Endothelial cell of umbilical vein (primary cell): ENCODE results near the gene ARMCX2. TPM values are rescaled to one million over a fixed set of nuclear protein-coding genes. Genes with fewer than 3 reads are reported as not detected.

Source experiments
- BruUV-seq: library from RNA; stranded (reverse); fragments of 400-500 nt; replicated peaks from 2 replicates; lab custom pipeline; 2021; lab: Mats Ljungman, UMichigan
- CTCF ChIA-PET: fragments of 300-600, 350-600 bp; sonication (Branson Sonifier 250); formaldehyde crosslinking; loops from one replicate; lab custom pipeline; 2021; ENCODE audit warnings: antibody characterized with exemption, inconsistent platforms; lab: Charles Lee
- POLR2A ChIA-PET: fragments of 300-600, 350-600 bp; sonication (Branson Sonifier 250); formaldehyde crosslinking; loops from one replicate; lab custom pipeline; 2021; ENCODE audit warnings: antibody characterized with exemption, inconsistent platforms; lab: Charles Lee
- DNase-seq: peaks from one replicate; pipeline ENCODE4 v3.0.0-alpha.2; 2011; ENCODE audit warnings: low read depth, low spot score
- FAIRE-seq: peaks from 2 replicates; lab custom pipeline; 2011; peaks lifted over from hg19 to GRCh38; lab: Jason Lieb, UNC
- H2AFZ ChIP-seq: 2 replicates; pipeline ENCODE4 v1.6.0; 2012; ENCODE audit warnings: low read depth, low read length, control low read depth, inconsistent platforms
- H3K27ac ChIP-seq: 2 replicates; pipeline ENCODE4 v1.5.1; 2011; ENCODE audit warnings: low read depth, mild to moderate bottlenecking, control low read depth, low read length, moderate library complexity; ENCODE audit not compliant: insufficient read depth
- H3K27me3 ChIP-seq, 2 experiments: 2 replicates each; pipeline versions ENCODE4 v1.6.0 to v1.6.1; 2011; ENCODE audit warnings: low read length in 2 of 2, mixed read lengths in 1 of 2; ENCODE audit not compliant: control insufficient read depth in 2 of 2, insufficient read depth in 2 of 2
- H3K36me3 ChIP-seq, 2 experiments: 2 replicates in 1 of 2; 3 replicates in 1 of 2; pipeline ENCODE4 v1.5.1; 2011; ENCODE audit warnings: low read length in 2 of 2, mild to moderate bottlenecking in 1 of 2, moderate library complexity in 1 of 2; ENCODE audit not compliant: control insufficient read depth in 2 of 2, insufficient read depth in 2 of 2; ENCODE audit errors: extremely low read depth in 1 of 2
- H3K4me1 ChIP-seq: 3 replicates; pipeline ENCODE4 v1.5.1; 2011; ENCODE audit warnings: mild to moderate bottlenecking, low read length; ENCODE audit not compliant: control insufficient read depth, insufficient read depth; ENCODE audit errors: extremely low read depth
- H3K4me2 ChIP-seq: 2 replicates; pipeline ENCODE4 v1.6.1; 2011; ENCODE audit warnings: low read length, control low read depth, mixed read lengths; ENCODE audit not compliant: insufficient read depth
- H3K4me3 ChIP-seq, 3 experiments: fragments of 200-600 bp in 1 of 3; sonication (generic), shearing (Covaris generic) in 1 of 3; replicated peaks in 1 of 3; 2 replicates each; pipeline ENCODE4 v1.5.1; 2011 to 2016; ENCODE audit warnings: control low read depth in 3 of 3, low read length in 3 of 3, mild to moderate bottlenecking in 2 of 3, inconsistent platforms in 1 of 3, low read depth in 1 of 3, moderate library complexity in 1 of 3; ENCODE audit not compliant: insufficient read depth in 1 of 3
- H3K79me2 ChIP-seq: 2 replicates; pipeline ENCODE4 v1.6.0; 2012; ENCODE audit warnings: low read length, inconsistent platforms; ENCODE audit not compliant: control insufficient read depth, insufficient read depth
- H3K9ac ChIP-seq: replicated peaks from 2 replicates; pipeline ENCODE3; 2011; ENCODE audit warnings: low read length, control low read depth; ENCODE audit not compliant: insufficient read depth; ENCODE audit errors: extremely low read depth
- H3K9me1 ChIP-seq: replicated peaks from 3 replicates; pipeline ENCODE4 v1.6.0; 2011; ENCODE audit warnings: mild to moderate bottlenecking, low read length; ENCODE audit not compliant: control insufficient read depth, insufficient read depth; ENCODE audit errors: extremely low read depth
- H3K9me3 ChIP-seq: replicated peaks from 2 replicates; pipeline ENCODE4 v1.5.1; 2012; ENCODE audit warnings: low read length, inconsistent platforms; ENCODE audit not compliant: control insufficient read depth, insufficient read depth
- H4K20me1 ChIP-seq: replicated peaks from 2 replicates; pipeline ENCODE3; 2011; ENCODE audit warnings: mild to moderate bottlenecking, low read length; ENCODE audit not compliant: control insufficient read depth, insufficient read depth; ENCODE audit errors: extremely low read depth
- CTCF ChIP-seq, 2 donors: IDR thresholded peaks; 1 replicate in 1 of 2; 2 replicates in 1 of 2; pipeline ENCODE4 v1.5.1; 2011; ENCODE audit warnings: low read length in 2 of 2, mild to moderate bottlenecking in 2 of 2, moderate library complexity in 2 of 2, control low read depth in 1 of 2, inconsistent platforms in 1 of 2, low read depth in 1 of 2; ENCODE audit not compliant: insufficient read depth in 1 of 2; ENCODE audit errors: extremely low read depth in 1 of 2
- EZH2 ChIP-seq: IDR thresholded peaks from 2 replicates; pipeline ENCODE4 v1.6.1; 2012; ENCODE audit warnings: borderline replicate concordance, low read depth, mild to moderate bottlenecking, moderate library complexity, low read length, inconsistent platforms; ENCODE audit not compliant: severe bottlenecking
- FOS ChIP-seq: IDR thresholded peaks from 2 replicates; pipeline ENCODE4 v1.6.1; 2011; ENCODE audit warnings: mild to moderate bottlenecking, low read length, moderate library complexity, borderline replicate concordance; ENCODE audit not compliant: insufficient read depth
- GATA2 ChIP-seq: IDR thresholded peaks from 2 replicates; pipeline ENCODE4 v1.7.0; 2011; ENCODE audit warnings: low read depth, mild to moderate bottlenecking, moderate library complexity, mixed read lengths, low read length; ENCODE audit not compliant: insufficient read length, insufficient read depth
- JUN ChIP-seq: IDR thresholded peaks from 2 replicates; pipeline ENCODE4 v1.6.1; 2011; ENCODE audit warnings: borderline replicate concordance, low read depth; ENCODE audit not compliant: insufficient read length, insufficient read depth
- MAX ChIP-seq: IDR thresholded peaks from 2 replicates; pipeline ENCODE4 v1.6.1; 2011; ENCODE audit not compliant: insufficient read depth, insufficient read length
- MYC ChIP-seq: IDR thresholded peaks from one replicate; pipeline ENCODE4 v1.6.1; 2011; ENCODE audit warnings: mild to moderate bottlenecking, low read depth, low read length
- POLR2A ChIP-seq: IDR thresholded peaks from 2 replicates; pipeline ENCODE4 v1.6.1; 2012; ENCODE audit warnings: low read depth, mild to moderate bottlenecking, control low read depth, low read length
- POLR2AphosphoS5 ChIP-seq: IDR thresholded peaks from 2 replicates; pipeline ENCODE4 v1.6.1; 2012; ENCODE audit warnings: low read depth, mild to moderate bottlenecking, control low read depth, low read length, moderate library complexity; ENCODE audit not compliant: insufficient read depth
- dilution Hi-C: fragments of 300-500 bp; cut with MboI; formaldehyde crosslinking; loops from one replicate; pipeline ENCODE4 v1.15.0; 2019; ENCODE audit warnings: low sequenced_read_pairs; ENCODE audit not compliant: extremely low pct_ligation_motif_present
- intact Hi-C: fragments of 100-400 bp; cut with micrococcal nuclease; formaldehyde crosslinking; loops from one replicate; pipeline ENCODE4 v1.10.0; 2022
- polyA plus RNA-seq, 4 experiments: library from polyadenylated mRNA; depleted of rRNA in 3 of 4; stranded (reverse) in 3 of 4; unstranded in 1 of 4; fragments of >200 nt; gene quantifications; 2 replicates each; pipeline versions ENCODE4 v1.2.1 to v1.2.3, GENCODE V29; 2011 to 2012; ENCODE audit warnings: missing spikeins in 1 of 4
- total RNA-seq: library from RNA; stranded (reverse); gene quantifications from 2 replicates; pipeline ENCODE4 v1.2.3, GENCODE V29; 2021

Gene ARMCX2
- total and polyA plus RNA-seq, 2 donors (not counting 3 experiments of a cell fraction or from before 2014, with no cell fraction given), result 37.4 to 103 TPM

- H2AFZ ChIP-seq, result no peak overlapping the region
- no peak for FAIRE-seq
- H3K79me2 ChIP-seq, result no peaks in the 10 kb centered on the region
- no peak overlapping the region for H3K4me3 ChIP-seq
- H3K27ac ChIP-seq, result no peak overlapping the region
- DNase-seq, result no peak
- intact Hi-C loops, result no loop called here
- no peaks in the 10 kb centered on the region for H3K4me1 ChIP-seq
- CTCF ChIA-PET, result no interaction called here
- dilution Hi-C loops, result no loop called here
- POLR2A ChIA-PET, result no interaction called here
- no peaks in the 10 kb centered on the region for H3K27me3 ChIP-seq
- no peak overlapping the region for H3K4me2 ChIP-seq
- no peaks in the 10 kb centered on the region for H3K9me3 ChIP-seq
- no peak overlapping the region for H3K9ac ChIP-seq
- H4K20me1 ChIP-seq, result no peaks in the 10 kb centered on the region
- H3K36me3 ChIP-seq, result no peaks in the 10 kb centered on the region
- BruUV-seq, result no TSS peak
- no peaks in the 10 kb centered on the region for H3K9me1 ChIP-seq
- TF ChIP-seq JUN (no peak), EZH2 (no peak), MYC (no peak), FOS (no peak), POLR2AphosphoS5 (no peak), POLR2A (no peak), MAX (no peak), GATA2 (no peak), CTCF (IDR thresholded peaks at IDR 0.05; ENCODE audit: extremely low read depth in 1 of 2, insufficient read depth in 1 of 2, low read depth in 1 of 2, low read length in 2 of 2) (no peak)
These were observed 16.9 kb upstream of the ARMCX2 start for GRCh38 chrX:101676571-101676970.
